Left colon (tissue), 2 donors: ENCODE measurements around the gene MS4A1. TPM values are rescaled to one million over a fixed set of nuclear protein-coding genes. Genes with fewer than 3 reads are reported as not detected.
"Not testable (repeated sequence)": the region's sequence is repeated elsewhere in the genome, so short reads cannot be mapped to it uniquely, and the experiment has no call there.

ENCODE experiments used
- ATAC-seq: fragments of 200-7000 bp; cut with Tn5 transposase; one replicate; pipeline ENCODE4 v1.9.1; 2020; ENCODE audit warnings: mild to moderate bottlenecking, moderate library complexity
- DNase-seq, 2 donors: peaks; one replicate each; pipeline ENCODE4 v3.0.0-alpha.2; 2020
- intact Hi-C, 2 donors: fragments of 100-400 bp; cut with DNase I in 1 of 2; cut with micrococcal nuclease in 1 of 2; formaldehyde crosslinking; loops; one replicate each; pipeline versions ENCODE4 v1.11.2 to v1.14.0; 2022; cut with DNase I, micrococcal nuclease
- long read RNA-seq: library from polyadenylated mRNA; unstranded; transcript quantifications from one replicate; pipeline ENCODE4 v2.0.0, GENCODE V29; 2021
- total RNA-seq, 2 donors: library from RNA; stranded (reverse); fragmentation: NEBNext Ultra II Directional; extraction: Animal tissue kit (Norgen Biotek cat#: 25700); gene quantifications; one replicate each; pipeline ENCODE4 v1.2.1, GENCODE V29; 2021
- donor health status: DM: no; HTN: no; CAD: no.
- donor health status: DM: yes; HTN: yes; CAD: no.

The MS4A1 gene
- 1 to 10 TPM; 1.6 to 3.1 TPM for total RNA-seq
- long read RNA-seq, partial matches to known transcripts = 0 of 1 reads
- long read RNA-seq, other reads (novel, unspliced or antisense) = 1 of 1 reads

DNA sequence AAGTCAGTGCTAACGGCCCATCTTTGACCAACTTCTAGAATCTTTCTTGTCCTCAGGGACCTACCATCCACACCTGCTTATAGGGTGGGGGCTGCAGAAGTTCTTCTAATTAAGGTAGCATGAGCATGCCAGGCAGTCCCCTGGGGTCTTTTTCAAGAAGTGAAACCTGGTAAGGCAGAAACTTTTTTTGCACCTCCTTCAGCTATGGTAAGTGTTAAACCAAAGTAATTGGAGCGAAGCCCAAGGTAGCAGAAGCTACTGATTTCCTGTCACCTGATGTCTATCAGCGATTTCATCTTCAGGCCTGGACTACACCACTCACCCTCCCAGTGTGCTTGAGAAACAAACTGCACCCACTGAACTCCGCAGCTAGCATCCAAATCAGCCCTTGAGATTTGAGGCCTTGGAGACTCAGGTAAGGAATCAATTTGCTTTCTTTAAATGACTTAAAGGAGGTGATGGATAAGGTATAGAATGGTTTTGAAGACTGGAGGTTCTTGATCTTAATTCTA is at the start of gene MS4A1:
TSS of gene MS4A1 (plus strand) at position 317 of the 512 bp plus-strand sequence. CDS start 6,528 bp downstream, outside the sequence.
- ATAC-seq = no peak
- intact Hi-C loops = no loop called here
- DNase-seq = no peak

DNA sequence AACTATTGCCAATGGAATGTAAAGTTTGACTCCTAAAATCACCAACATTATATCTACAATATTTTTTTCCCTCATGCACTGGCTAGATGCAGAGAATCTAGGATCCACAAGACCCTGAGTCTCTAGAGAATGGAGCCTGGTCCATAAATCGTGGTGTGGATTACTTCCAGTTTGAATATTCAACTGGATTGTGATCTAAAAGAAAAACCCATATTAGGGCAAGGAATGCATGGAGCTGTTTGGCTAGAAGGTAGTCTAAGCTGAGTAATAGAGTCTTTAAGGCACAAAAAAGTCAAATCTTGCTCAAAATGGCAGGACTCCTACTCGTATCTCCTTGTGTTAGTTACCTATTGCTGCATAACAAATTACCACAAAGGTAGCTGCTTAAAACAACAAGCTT is 35.6 kb upstream of the MS4A1 start:
- ATAC-seq = no peak
- intact Hi-C loops = no loop called here
- no peak for DNase-seq

DNA sequence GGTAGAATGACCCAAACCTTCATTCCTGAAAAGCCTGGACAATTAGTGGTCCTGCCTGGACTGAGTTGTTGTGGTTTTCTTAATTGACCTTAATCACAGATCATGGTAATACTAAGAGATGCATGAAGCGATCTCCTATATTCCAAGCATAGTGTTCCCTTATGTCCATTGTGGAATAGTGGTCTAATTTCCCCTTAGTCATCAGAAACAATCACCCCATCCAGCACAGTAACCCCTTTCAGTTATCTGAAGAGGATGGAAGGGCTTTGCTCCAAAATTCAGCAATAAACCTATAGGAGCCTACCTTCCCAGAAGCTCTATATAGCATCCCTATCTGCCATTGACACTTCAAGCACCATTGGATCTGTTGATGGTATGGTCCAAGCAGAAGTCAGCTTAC is 33.0 kb upstream of the MS4A1 start:
- DNase-seq (no peak), ATAC-seq (no peak)
- intact Hi-C loops = no loop called here

DNA sequence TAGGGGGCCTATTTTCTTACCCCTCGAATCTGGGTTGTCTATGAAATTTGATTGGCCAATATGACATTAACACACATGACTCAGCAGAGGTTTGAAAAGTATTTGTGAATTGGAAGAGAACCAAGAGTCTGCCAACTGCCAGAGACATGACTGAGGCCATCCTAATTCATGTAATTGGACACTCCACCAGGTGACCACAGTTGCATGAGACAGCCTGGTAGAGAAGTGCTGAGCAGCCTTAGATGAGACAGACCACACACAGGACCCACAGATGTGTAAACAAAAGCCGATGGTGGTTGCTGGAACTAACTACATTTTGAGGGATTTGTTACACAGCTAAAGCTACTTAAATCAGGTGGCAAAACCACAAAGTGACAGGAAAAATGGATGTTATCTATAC is 27.1 kb upstream of the MS4A1 start:
- intact Hi-C loops = no loop called here
- DNase-seq (no peak), ATAC-seq (no peak)

DNA sequence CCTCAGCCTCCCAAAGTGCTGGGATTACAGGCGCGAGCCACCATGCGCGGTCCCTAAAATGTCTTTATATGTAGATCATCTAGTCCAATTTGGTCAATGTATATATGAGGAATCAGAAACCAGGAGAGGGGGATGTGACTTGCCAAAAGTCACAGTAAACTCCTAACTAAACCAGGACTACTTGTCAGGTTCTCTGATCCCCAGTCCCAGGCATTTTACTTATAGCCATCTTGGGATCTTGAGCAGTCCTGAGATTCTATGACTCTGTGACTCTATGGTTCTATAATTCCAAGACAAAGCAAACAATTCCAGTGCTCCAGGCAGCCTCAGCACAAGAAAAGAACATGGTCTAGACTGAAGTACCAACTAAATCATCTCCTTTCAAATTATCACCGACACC is 26.4 kb upstream of the MS4A1 start, which contains the start of gene MS4A5:
TSS of gene MS4A5 (plus strand) at position 301 of the 400 bp plus-strand sequence. CDS start 103 bp downstream, outside the sequence.
- ATAC-seq = no peak
- intact Hi-C loops = no loop called here

DNA sequence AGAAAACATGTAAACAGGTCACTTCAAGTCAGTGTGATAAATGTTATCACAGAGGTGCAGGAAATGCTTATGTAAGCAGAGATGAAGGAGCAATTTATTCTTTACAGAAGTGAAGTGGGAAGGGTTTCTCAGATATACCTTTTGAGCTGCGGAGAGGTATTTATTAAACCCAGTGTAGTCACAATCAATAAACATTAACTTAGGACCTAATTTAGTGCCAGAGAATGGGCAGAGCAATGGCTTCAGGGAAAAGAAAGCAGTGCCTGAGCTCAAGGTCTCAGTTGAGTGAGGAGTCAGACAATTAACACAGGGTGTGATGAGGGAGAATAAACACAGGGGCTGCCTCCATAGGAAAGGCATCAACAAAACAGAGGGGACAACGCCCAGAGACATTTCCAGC is 24.4 kb upstream of the MS4A1 start:
- intact Hi-C loops = no loop called here
- ATAC-seq (no peak), DNase-seq (no peak)

More for the DNA sequence above, 26.4 kb upstream of the MS4A1 start, which contains the start of gene MS4A5:
- no peak for DNase-seq

DNA sequence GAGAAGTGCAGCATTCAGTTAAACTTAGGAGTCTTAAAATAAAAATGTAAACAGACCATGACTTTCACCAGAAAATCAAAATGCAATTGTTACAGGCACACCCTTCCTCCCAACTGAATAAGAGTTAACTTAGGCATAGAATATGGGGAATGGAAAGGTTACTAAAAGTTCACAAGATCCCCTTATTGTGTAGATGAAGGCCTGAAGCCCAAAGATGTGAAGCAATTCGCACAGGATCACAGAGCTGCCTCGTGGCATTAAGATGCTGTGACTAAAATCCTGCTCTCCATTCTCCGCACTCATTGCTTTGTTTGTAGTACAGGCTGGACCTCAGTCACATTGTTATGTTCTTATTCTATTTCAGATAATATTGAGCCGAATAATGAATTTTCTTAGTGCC is 22.2 kb upstream of the MS4A1 start:
- intact Hi-C loops = no loop called here
- ATAC-seq (no peak), DNase-seq (no peak)

DNA sequence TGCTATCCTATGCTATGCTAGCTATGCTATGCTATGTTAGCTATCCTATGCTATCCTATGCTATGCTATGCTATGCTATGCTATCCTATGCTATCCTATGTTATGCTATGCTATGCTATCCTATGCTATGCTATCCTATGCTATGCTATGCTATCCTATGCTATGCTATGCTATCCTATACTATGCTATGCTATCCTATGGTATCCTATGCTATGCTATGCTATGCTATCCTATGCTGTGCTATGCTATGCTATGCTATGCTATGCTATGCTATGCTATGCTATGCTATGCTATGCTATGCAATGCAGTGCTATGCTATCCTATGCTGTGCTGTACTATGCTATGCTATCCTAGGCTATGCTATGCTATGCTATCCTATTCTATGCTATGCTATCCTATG is 8.6 kb upstream of the MS4A1 start:
- no peak for ATAC-seq
- no peak for DNase-seq
- intact Hi-C loops = no loop called here

DNA sequence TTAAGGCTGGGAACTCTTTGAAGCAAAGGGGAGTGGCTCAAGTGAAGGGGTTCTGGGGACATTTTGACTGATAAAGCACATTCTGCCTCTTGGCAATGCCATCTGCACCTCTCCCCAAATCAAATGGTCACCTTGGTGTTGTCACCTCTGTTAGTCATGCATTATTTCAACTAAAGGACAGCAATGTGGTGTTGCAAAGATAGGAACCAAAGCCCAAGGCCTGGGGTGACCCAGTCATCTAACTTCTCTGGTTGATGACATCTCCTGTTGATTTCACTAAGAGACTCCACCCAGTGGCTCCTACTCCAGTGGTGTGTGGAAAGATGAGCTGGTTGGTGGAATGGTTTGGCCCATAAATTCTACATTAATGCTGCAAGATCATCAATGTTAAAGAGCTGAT is 7.8 kb upstream of the MS4A1 start:
- intact Hi-C loops = no loop called here
- DNase-seq (no peak), ATAC-seq (no peak)

DNA sequence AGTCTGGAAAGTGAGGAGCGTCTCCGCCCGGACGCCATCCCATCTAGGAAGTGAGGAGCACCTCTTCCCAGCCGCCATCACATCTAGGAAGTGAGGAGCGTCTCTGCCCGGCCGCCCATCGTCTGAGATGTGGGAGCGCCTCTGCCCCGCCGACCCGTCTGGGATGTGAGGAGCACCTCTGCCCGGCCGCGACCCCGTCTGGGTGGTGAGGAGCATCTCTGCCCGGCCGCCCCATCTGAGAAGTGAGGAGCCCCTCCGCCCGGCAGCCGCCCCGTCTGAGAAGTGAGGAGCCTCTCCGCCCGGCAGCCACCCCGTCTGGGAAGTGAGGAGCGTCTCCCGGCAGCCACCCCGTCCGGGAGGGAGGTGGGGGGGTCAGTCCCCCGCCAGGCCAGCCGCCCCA is 4.5 kb upstream of the MS4A1 start:
- intact Hi-C loops, ATAC-seq, DNase-seq: not testable (repeated sequence)

DNA sequence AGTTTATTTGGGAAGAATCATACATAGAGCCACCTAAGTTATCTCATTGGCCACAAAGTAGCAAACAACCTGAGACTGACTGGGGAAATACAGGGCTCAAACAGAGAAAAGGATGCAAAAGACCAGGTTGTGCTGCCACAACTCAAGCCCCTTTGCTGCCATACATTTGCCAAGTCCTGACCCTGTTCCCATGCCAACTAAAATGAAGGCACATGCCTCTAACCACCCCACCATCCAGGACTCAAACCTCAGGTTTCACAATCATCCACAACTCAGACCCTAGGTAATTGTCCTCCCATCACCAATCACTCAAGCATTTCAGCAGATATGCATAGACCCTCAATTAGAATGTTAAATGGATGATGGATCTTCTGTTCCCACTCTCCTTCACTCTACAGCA is 1.4 kb upstream of the MS4A1 start:
- intact Hi-C loops = no loop called here
- no peak for ATAC-seq
- no peak for DNase-seq

DNA sequence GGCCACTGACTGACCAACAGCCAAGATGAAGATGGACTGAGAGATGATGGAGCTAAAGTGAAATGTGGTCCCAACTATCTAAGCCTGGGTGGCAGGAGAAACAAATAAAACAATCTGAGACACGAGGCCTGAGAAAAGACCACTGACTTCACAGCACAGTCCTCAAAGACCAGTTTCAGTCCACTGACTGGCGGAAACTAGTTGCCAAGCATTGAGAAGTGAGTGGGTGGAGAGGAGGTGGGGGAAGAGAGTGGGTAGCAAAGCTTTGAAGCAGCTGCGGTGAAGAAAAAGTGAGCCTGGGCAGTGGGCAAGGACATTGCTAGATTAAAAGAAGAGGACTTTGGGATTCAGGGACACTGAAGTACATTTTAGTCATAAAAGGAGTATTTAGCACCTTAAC is 1.9 kb downstream of the MS4A1 start:
- intact Hi-C loops = no loop called here
- ATAC-seq = no peak

DNA sequence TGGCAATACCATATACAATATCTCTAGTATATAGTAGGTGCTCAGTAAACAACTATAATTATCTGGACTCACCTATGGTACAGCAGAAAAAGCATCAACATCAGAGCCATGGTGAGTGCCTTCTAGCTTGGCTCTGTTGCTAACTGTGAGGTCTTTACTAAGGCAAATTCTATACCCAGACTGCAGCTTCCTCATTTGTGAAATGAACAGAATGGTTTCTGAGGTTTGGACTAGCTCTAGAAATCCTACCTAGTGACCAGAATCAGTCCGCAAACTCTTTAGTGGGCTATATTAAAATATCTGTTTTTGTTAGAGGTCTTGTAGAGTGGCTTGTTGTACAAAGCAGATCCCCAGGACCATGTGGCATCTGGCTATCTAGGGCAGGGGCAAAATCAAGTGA is 3.7 kb downstream of the MS4A1 start:
- DNase-seq (no peak), ATAC-seq (no peak)
- intact Hi-C loops = no loop called here

More for the DNA sequence above, 1.9 kb downstream of the MS4A1 start:
- DNase-seq = no peak

DNA sequence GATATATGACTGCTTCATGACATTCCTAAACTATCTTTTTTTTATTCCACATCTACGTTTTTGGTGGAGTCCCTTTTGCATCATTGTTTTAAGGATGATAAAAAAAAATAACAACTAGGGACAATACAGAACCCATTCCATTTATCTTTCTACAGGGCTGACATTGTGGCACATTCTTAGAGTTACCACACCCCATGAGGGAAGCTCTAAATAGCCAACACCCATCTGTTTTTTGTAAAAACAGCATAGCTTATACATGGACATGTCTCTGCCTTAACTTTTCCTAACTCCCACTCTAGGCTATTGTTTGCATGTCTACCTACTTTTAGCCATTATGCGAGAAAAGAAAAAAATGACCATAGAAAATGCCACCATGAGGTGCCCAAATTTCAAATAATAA is 13.2 kb downstream of the MS4A1 start:
- DNase-seq (no peak), ATAC-seq (no peak)
- intact Hi-C loops = no loop called here

DNA sequence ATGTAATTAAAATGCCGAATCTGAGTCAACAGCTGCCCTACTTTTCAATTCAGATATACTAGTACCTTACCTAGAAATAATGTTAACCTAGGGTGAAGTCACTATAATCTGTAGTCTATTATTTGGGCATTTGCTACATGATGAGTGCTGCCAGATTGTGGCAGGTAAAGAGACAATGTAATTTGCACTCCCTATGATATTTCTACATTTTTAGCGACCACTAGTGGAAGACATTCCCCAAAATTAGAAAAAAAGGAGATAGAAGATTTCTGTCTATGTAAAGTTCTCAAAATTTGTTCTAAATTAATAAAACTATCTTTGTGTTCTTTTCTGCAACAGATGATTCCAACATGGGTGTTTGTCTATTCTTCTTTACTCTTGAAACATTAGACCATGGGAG is 14.1 kb downstream of the MS4A1 start:
- intact Hi-C loops = no loop called here
- DNase-seq (no peak), ATAC-seq (no peak)

DNA sequence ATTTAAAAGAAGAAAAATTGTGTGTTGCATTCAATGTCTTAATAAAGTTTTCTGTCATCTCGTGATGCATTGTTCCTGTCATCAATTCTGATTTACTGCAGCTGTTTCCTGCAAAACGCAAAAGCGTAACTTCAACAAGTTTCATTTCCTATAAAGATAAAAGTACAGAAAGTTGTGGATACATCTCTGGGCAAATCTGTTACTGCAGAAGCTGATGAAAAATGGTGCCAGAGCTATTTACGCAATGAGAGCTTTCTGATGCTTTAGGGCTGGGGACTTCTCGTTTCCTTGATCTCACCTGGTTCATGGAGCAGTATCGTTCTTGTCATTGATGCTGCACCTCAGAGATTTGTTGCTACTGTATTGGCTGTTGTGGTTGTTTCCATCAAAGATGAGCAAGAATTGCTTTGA is 21.4 kb downstream of the MS4A1 start:
- ATAC-seq = no peak
- intact Hi-C loops = no loop called here
- no peak for DNase-seq

DNA sequence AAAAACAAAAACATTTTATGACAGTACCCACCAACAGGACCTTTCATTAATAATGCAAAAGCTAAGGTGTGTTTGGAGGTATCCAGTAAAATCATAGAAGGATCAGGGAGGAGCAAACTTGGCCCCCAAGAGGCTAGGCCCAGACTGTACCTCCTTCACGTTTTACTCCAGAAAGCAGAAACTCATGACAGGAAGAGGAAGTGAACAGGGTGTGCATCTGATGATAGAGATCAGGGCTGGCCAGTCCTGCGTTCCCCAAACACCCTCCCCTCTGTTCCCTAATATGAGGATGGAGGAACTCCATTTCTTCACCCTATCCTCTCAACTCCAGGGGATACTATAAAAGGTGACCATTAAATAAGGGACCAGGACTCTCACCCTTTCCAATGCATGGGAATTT is 26.7 kb downstream of the MS4A1 start:
- ATAC-seq (no peak), DNase-seq (no peak)
- intact Hi-C loops = no loop called here

DNA sequence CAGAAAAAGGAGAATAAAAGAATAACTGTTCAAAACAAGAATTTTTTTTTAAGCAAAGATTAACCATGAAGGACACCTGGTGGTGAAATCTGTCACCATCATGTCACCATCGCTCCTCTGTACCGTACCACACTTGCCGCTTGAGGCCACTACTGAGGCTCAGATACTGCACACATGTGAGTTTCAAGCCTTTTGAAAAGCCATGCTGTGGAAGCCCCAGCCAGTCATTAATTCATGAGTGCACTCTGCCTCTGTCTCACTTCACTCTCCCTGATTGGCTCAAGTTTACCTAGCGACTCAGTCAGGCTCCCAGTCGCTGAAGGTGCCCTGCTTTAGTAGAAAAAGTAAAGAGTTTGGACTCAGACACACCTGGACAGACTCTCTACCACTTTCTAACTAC is 30.3 kb downstream of the MS4A1 start:
- peak in 1 of 2 donors; percentile 53 for DNase-seq
- peak; percentile 80 for ATAC-seq
- intact Hi-C loops = no loop called here

DNA sequence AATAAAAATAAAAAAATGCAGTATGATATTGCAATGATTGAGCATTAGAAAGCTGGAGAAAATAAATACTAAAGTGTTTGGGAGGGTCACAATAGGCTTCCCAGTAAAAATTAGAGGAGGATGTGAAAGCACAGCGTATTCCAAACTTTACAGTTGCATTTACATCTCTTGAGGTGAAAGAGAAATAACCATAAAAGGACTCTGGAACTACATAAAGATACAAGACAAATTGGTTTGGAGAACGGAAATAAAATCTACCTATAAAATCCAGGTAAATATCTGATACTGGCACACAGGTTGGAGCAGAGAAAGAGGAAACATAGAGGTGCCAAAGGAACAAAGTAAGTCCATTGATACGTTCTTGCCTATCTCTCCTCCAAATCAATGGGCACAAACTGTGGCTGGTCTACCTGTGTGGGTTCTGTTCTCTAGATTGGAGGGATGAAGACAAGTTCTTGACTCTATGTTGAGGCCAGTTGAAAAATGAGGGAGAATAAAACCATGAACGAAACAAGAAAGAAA is 36.9 kb downstream of the MS4A1 start, which contains the start of gene MS4A12:
TSS of gene MS4A12 (plus strand) at position 291 of the 522 bp plus-strand sequence. CDS start 4,541 bp downstream, outside the sequence.
- intact Hi-C loops = no loop called here
- ATAC-seq = peak; percentile 91
- DNase-seq = no peak

DNA sequence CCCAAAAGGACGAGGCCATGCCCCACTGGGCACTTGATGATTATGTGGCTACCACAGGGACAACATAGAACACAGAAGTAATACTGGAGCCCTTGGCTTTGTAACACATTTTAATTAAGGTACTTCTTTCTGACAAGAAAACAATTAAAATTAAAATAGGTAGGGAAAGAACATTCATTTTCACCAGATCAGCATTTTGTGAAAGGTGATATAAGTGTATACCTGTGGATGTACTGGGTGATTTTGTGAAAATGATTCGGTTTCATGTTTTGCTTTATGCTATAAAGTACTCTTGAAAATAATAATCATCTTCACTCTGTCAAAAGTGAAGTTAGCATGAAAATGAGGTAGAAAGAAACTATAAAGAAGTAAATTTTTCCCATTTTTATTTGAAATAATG is 37.8 kb downstream of the MS4A1 start:
- DNase-seq (no peak), ATAC-seq (no peak)
- intact Hi-C loops = no loop called here

DNA sequence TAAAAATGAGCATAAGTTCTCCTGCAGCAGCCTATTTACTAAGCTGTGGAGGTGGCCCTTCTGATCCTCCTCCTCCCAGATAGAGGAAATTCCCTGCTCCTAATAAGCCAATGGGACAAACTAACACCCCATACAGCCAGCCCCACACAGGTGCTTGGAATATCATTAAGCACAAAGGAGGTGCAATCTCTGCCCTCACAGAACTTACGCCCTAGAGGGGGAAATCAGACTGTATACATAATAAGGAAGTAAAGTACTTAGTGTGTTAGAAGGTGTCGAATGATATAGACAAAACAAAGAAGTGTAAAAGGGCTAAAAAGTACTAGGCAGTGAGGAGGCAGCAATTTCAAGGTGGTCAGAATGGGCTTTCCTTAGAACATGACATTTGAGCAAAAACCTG is 42.8 kb downstream of the MS4A1 start:
- intact Hi-C loops = no loop called here
- peak; percentile 53 for ATAC-seq
- DNase-seq = peak in 1 of 2 donors; percentile 31
